NT2/D1 (cell line): ENCODE measurements around the gene ADGRG1.

ENCODE experiments used
- DNase-seq: peaks from one replicate; pipeline ENCODE4 v3.0.0-alpha.2; 2011; ENCODE audit warnings: low read depth, low spot score
- H3K27me3 ChIP-seq: 2 replicates; pipeline ENCODE4 v1.6.0; 2011; ENCODE audit warnings: mild to moderate bottlenecking; ENCODE audit not compliant: insufficient read length, insufficient read depth
- H3K36me3 ChIP-seq: 2 replicates; pipeline ENCODE4 v1.6.1; 2011; ENCODE audit warnings: mild to moderate bottlenecking, low read length, mixed read lengths; ENCODE audit not compliant: insufficient read depth, insufficient read length
- H3K4me1 ChIP-seq: 2 replicates; pipeline ENCODE4 v1.5.1; 2011; ENCODE audit not compliant: insufficient read depth, insufficient read length
- H3K4me3 ChIP-seq: 2 replicates; pipeline ENCODE4 v1.5.1; 2011; ENCODE audit warnings: low read depth; ENCODE audit not compliant: insufficient read length
- H3K9ac ChIP-seq: 2 replicates; pipeline ENCODE4 v1.6.0; 2011; ENCODE audit warnings: low read depth; ENCODE audit not compliant: insufficient read length
- H3K9me3 ChIP-seq: 2 replicates; pipeline ENCODE4 v1.5.1; 2011; ENCODE audit warnings: mild to moderate bottlenecking, low read length; ENCODE audit not compliant: insufficient read depth
- SUZ12 ChIP-seq: IDR thresholded peaks from 2 replicates; pipeline ENCODE4 v1.6.1; 2011; ENCODE audit not compliant: insufficient read length, insufficient read depth; ENCODE audit errors: extremely low read depth
- YY1 ChIP-seq: IDR thresholded peaks from 2 replicates; pipeline ENCODE4 v1.6.1; 2011; ENCODE audit not compliant: insufficient read length, insufficient read depth
- ZNF274 ChIP-seq: IDR thresholded peaks from 2 replicates; pipeline ENCODE4 v1.6.1; 2011; ENCODE audit warnings: mild to moderate bottlenecking, low read depth, low read length

ADGRG1 gene

GRCh38 chr16:57700781-57701551, 72.5 kb downstream of the ADGRG1 start:
- no peak for TF ChIP-seq ZNF274
- TF ChIP-seq YY1: no peak
- no peak for TF ChIP-seq SUZ12
- Histone ChIP-seq H3K4me1 (peaks cover 5% of the 10 kb centered on the region), H3K36me3 (no peaks in the 10 kb centered on the region), H3K9ac (no peak overlapping the region), H3K27me3 (no peaks in the 10 kb centered on the region), H3K9me3 (no peaks in the 10 kb centered on the region; the same call in 1 of the 2 replicates), H3K4me3 (no peak overlapping the region)
- DNase-seq: no peak

GRCh38 chr16:57701759-57702371, 73.4 kb downstream of the ADGRG1 start:
- no peak for DNase-seq
- no peak overlapping the region for H3K9ac ChIP-seq
- peaks cover 5% of the 10 kb centered on the region for H3K4me1 ChIP-seq
- no peaks in the 10 kb centered on the region for H3K27me3 ChIP-seq
- no peak overlapping the region for H3K4me3 ChIP-seq
- TF ChIP-seq SUZ12 (no peak), YY1 (no peak), ZNF274 (no peak)
- H3K9me3 ChIP-seq: no peaks in the 10 kb centered on the region
- no peaks in the 10 kb centered on the region for H3K36me3 ChIP-seq

GRCh38 chr16:57703416-57704010, 75.1 kb downstream of the ADGRG1 start:
- DNase-seq: no peak
- no peak for TF ChIP-seq YY1
- no peak for TF ChIP-seq SUZ12
- Histone ChIP-seq H3K4me1 (peaks cover 5% of the 10 kb centered on the region), H3K36me3 (no peaks in the 10 kb centered on the region), H3K27me3 (no peaks in the 10 kb centered on the region), H3K4me3 (no peak overlapping the region), H3K9me3 (no peaks in the 10 kb centered on the region), H3K9ac (no peak overlapping the region)

GRCh38 chr16:57704011-57704904, 75.8 kb downstream of the ADGRG1 start:
- Histone ChIP-seq H3K36me3 (no peaks in the 10 kb centered on the region), H3K4me1 (peaks cover 2% of the 10 kb centered on the region), H3K4me3 (no peak overlapping the region), H3K9me3 (no peaks in the 10 kb centered on the region), H3K9ac (no peak overlapping the region), H3K27me3 (no peaks in the 10 kb centered on the region)
- TF ChIP-seq SUZ12 (no peak), YY1 (no peak), ZNF274 (no peak)
- DNase-seq: no peak

GRCh38 chr16:57704905-57705852, 76.7 kb downstream of the ADGRG1 start:
- TF ChIP-seq YY1 (no peak), SUZ12 (no peak), ZNF274 (no peak)
- Histone ChIP-seq H3K9ac (no peak overlapping the region), H3K9me3 (no peaks in the 10 kb centered on the region), H3K4me1 (peaks cover 2% of the 10 kb centered on the region), H3K27me3 (no peaks in the 10 kb centered on the region), H3K4me3 (no peak overlapping the region), H3K36me3 (no peaks in the 10 kb centered on the region)
- no peak for DNase-seq

GRCh38 chr16:57706717-57707116, 78.3 kb downstream of the ADGRG1 start:
- TF ChIP-seq ZNF274 (no peak), SUZ12 (no peak), YY1 (no peak)
- no peaks in the 10 kb centered on the region for H3K27me3 ChIP-seq
- peaks cover 2% of the 10 kb centered on the region for H3K4me1 ChIP-seq

More at GRCh38 chr16:57706717-57707116, 78.3 kb downstream of the ADGRG1 start:
- H3K36me3 ChIP-seq: no peaks in the 10 kb centered on the region
- DNase-seq: no peak
- no peak overlapping the region for H3K9ac ChIP-seq
- H3K4me3 ChIP-seq: no peak overlapping the region
- H3K9me3 ChIP-seq: no peaks in the 10 kb centered on the region
